ENCODE measurements around the gene YAF2.
"Not testable (repeated sequence)": the region's sequence is repeated elsewhere in the genome, so short reads cannot be mapped to it uniquely, and the experiment has no call there.

Gene YAF2

GRCh38 chr12:42255221-42255865 lies 17.3 kb upstream of the YAF2 start:
- no peaks in the 10 kb centered on the region for H3K27me3 ChIP-seq (ENCODE audit: insufficient read depth, low read length)
- no peaks in the 10 kb centered on the region for H4K20me1 ChIP-seq (ENCODE audit: insufficient read depth, low read length)
- no peak overlapping the region for H2AFZ ChIP-seq (ENCODE audit: low read length)
- no peak overlapping the region for H3K9ac ChIP-seq (ENCODE audit: low read length)
- no peaks in the 10 kb centered on the region for H3K36me3 ChIP-seq (ENCODE audit: insufficient read depth, low read length)
- H3K4me3 ChIP-seq (ENCODE audit: low read depth, low read length, poor library complexity, severe bottlenecking): no peak overlapping the region
- H3K9me3 ChIP-seq (ENCODE audit: low read length): no peaks in the 10 kb centered on the region
- no peak overlapping the region for H3K27ac ChIP-seq (ENCODE audit: low read depth, low read length, poor library complexity, severe bottlenecking)
- no peaks in the 10 kb centered on the region for H3F3A ChIP-seq (ENCODE audit: insufficient read depth, low read length)
- no peaks in the 10 kb centered on the region for H3K4me1 ChIP-seq (ENCODE audit: insufficient read depth, low read length, severe bottlenecking)
- no peak overlapping the region for H3K4me2 ChIP-seq (ENCODE audit: low read length)
- H3K9me2 ChIP-seq (ENCODE audit: low read depth, low read length): no peaks in the 10 kb centered on the region
- H3K79me2 ChIP-seq (ENCODE audit: insufficient read depth, low read length): no peaks in the 10 kb centered on the region
- TF ChIP-seq EZH2 (IDR thresholded peaks at IDR 0.05; ENCODE audit: borderline replicate concordance, low read length) (no peak), CTCF (IDR thresholded peaks at IDR 0.05; ENCODE audit: low read length) (no peak)

GRCh38 chr12:42252645-42253044 lies 14.6 kb upstream of the YAF2 start:
- H4K20me1 ChIP-seq (ENCODE audit: insufficient read depth, low read length); H3K9ac ChIP-seq (ENCODE audit: low read length); H3K9me2 ChIP-seq (ENCODE audit: low read depth, low read length); H3K4me3 ChIP-seq (ENCODE audit: low read depth, low read length, poor library complexity, severe bottlenecking); H2AFZ ChIP-seq (ENCODE audit: low read length); H3K27me3 ChIP-seq (ENCODE audit: insufficient read depth, low read length); H3F3A ChIP-seq (ENCODE audit: insufficient read depth, low read length); H3K4me1 ChIP-seq (ENCODE audit: insufficient read depth, low read length, severe bottlenecking); H3K36me3 ChIP-seq (ENCODE audit: insufficient read depth, low read length); H3K79me2 ChIP-seq (ENCODE audit: insufficient read depth, low read length); H3K4me2 ChIP-seq (ENCODE audit: low read length); H3K27ac ChIP-seq (ENCODE audit: low read depth, low read length, poor library complexity, severe bottlenecking); H3K9me3 ChIP-seq (ENCODE audit: low read length): not testable (repeated sequence)

GRCh38 chr12:42249033-42249432 lies 11.0 kb upstream of the YAF2 start:
- H3K4me3 ChIP-seq (ENCODE audit: low read depth, low read length, poor library complexity, severe bottlenecking); H3K27ac ChIP-seq (ENCODE audit: low read depth, low read length, poor library complexity, severe bottlenecking); H2AFZ ChIP-seq (ENCODE audit: low read length); H3K9ac ChIP-seq (ENCODE audit: low read length); H3K4me1 ChIP-seq (ENCODE audit: insufficient read depth, low read length, severe bottlenecking); H3K9me2 ChIP-seq (ENCODE audit: low read depth, low read length); H3K79me2 ChIP-seq (ENCODE audit: insufficient read depth, low read length); H4K20me1 ChIP-seq (ENCODE audit: insufficient read depth, low read length); H3K4me2 ChIP-seq (ENCODE audit: low read length); H3F3A ChIP-seq (ENCODE audit: insufficient read depth, low read length); H3K27me3 ChIP-seq (ENCODE audit: insufficient read depth, low read length); H3K36me3 ChIP-seq (ENCODE audit: insufficient read depth, low read length); H3K9me3 ChIP-seq (ENCODE audit: low read length): not testable (repeated sequence)

GRCh38 chr12:42240131-42240750 lies 2.2 kb upstream of the YAF2 start:
- Histone ChIP-seq H3F3A (ENCODE audit: insufficient read depth, low read length) (no peaks in the 10 kb centered on the region), H3K79me2 (ENCODE audit: insufficient read depth, low read length) (peaks cover 20% of the 10 kb centered on the region), H3K27me3 (ENCODE audit: insufficient read depth, low read length) (no peaks in the 10 kb centered on the region), H3K9me2 (ENCODE audit: low read depth, low read length) (no peaks in the 10 kb centered on the region), H3K4me3 (ENCODE audit: low read depth, low read length, poor library complexity, severe bottlenecking) (no peak overlapping the region), H3K27ac (ENCODE audit: low read depth, low read length, poor library complexity, severe bottlenecking) (no peak overlapping the region), H3K4me2 (ENCODE audit: low read length) (no peak overlapping the region), H2AFZ (ENCODE audit: low read length) (no peak overlapping the region), H3K9me3 (ENCODE audit: low read length) (no peaks in the 10 kb centered on the region), H4K20me1 (ENCODE audit: insufficient read depth, low read length) (no peaks in the 10 kb centered on the region), H3K4me1 (ENCODE audit: insufficient read depth, low read length, severe bottlenecking) (peaks cover 30% of the 10 kb centered on the region), H3K9ac (ENCODE audit: low read length) (no peak overlapping the region), H3K36me3 (ENCODE audit: insufficient read depth, low read length) (peaks cover 1% of the 10 kb centered on the region; the same call in 1 of the 2 replicates)
- TF ChIP-seq EZH2 (IDR thresholded peaks at IDR 0.05; ENCODE audit: borderline replicate concordance, low read length) (no peak), CTCF (IDR thresholded peaks at IDR 0.05; ENCODE audit: low read length) (no peak)

All from OCI-LY1 (cell line).